NT2/D1 (cell line): ENCODE data around the gene DNAH17.
A peak's percentile ranks its signal among the peaks of the same experiment; 100 is the strongest.

Source experiments
- DNase-seq: peaks from one replicate; pipeline ENCODE4 v3.0.0-alpha.2; 2011; ENCODE audit warnings: low read depth, low spot score
- H3K27me3 ChIP-seq: 2 replicates; pipeline ENCODE4 v1.6.0; 2011; ENCODE audit warnings: mild to moderate bottlenecking; ENCODE audit not compliant: insufficient read length, insufficient read depth
- H3K36me3 ChIP-seq: 2 replicates; pipeline ENCODE4 v1.6.1; 2011; ENCODE audit warnings: mild to moderate bottlenecking, low read length, mixed read lengths; ENCODE audit not compliant: insufficient read depth, insufficient read length
- H3K4me1 ChIP-seq: 2 replicates; pipeline ENCODE4 v1.5.1; 2011; ENCODE audit not compliant: insufficient read depth, insufficient read length
- H3K4me3 ChIP-seq: 2 replicates; pipeline ENCODE4 v1.5.1; 2011; ENCODE audit warnings: low read depth; ENCODE audit not compliant: insufficient read length
- H3K9ac ChIP-seq: 2 replicates; pipeline ENCODE4 v1.6.0; 2011; ENCODE audit warnings: low read depth; ENCODE audit not compliant: insufficient read length
- H3K9me3 ChIP-seq: 2 replicates; pipeline ENCODE4 v1.5.1; 2011; ENCODE audit warnings: mild to moderate bottlenecking, low read length; ENCODE audit not compliant: insufficient read depth
- SUZ12 ChIP-seq: IDR thresholded peaks from 2 replicates; pipeline ENCODE4 v1.6.1; 2011; ENCODE audit not compliant: insufficient read length, insufficient read depth; ENCODE audit errors: extremely low read depth
- YY1 ChIP-seq: IDR thresholded peaks from 2 replicates; pipeline ENCODE4 v1.6.1; 2011; ENCODE audit not compliant: insufficient read length, insufficient read depth
- ZNF274 ChIP-seq: IDR thresholded peaks from 2 replicates; pipeline ENCODE4 v1.6.1; 2011; ENCODE audit warnings: mild to moderate bottlenecking, low read depth, low read length

DNAH17 gene

DNA sequence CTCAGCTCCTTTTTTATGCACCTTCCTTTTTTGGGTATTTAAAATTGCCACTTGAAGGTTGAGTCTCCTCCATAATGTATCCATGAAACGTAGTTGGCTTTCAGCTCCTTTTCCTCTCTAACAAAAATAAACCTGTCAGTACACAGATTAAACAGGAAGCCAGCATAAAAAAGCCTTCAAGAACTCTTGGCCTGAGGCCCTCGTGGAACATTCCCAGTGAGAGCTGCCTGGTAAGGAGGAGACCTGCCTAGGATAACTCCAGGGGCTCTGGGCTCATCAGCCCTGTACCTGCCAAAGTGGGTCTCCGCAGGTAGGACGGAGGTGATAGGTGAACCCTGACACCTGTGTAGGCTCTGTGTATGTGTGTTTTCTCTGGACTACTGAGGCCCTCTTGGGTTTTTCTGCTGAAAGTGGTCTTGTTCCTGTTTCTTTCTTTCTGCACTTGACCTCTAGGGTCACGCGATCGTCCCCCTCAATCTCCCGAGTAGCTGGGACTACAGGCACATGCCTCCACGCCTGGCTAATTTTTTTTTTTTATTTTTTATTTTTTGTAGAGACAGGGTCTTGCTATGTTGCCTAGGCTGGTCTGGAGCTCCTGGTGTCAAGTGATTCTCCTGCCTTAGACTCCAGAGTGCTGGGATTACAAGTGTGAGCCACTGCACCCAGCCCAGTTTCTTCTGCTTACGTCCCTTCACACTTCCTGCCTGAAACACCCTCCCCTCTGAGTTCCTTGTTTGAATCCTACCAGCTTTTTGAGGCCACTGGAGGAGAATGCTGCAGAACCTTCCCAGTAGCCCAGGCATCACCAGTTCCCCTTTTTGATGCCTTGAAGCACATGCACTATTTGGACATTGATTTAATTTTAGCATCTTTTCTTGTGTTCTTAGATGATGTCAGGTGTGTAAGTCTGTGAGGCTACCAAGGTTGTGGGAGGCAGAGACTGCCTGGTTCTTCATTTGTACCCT lies 188.9 kb downstream of the DNAH17 start:
- H3K9me3 ChIP-seq, result no peaks in the 10 kb centered on the region
- TF ChIP-seq YY1 (no peak), ZNF274 (no peak), SUZ12 (no peak)
- peaks cover 24% of the 10 kb centered on the region for H3K36me3 ChIP-seq
- no peak for DNase-seq
- no peak overlapping the region for H3K4me3 ChIP-seq
- H3K4me1 ChIP-seq, result peaks cover 9% of the 10 kb centered on the region
- H3K27me3 ChIP-seq, result no peaks in the 10 kb centered on the region
- H3K9ac ChIP-seq, result no peak overlapping the region

DNA sequence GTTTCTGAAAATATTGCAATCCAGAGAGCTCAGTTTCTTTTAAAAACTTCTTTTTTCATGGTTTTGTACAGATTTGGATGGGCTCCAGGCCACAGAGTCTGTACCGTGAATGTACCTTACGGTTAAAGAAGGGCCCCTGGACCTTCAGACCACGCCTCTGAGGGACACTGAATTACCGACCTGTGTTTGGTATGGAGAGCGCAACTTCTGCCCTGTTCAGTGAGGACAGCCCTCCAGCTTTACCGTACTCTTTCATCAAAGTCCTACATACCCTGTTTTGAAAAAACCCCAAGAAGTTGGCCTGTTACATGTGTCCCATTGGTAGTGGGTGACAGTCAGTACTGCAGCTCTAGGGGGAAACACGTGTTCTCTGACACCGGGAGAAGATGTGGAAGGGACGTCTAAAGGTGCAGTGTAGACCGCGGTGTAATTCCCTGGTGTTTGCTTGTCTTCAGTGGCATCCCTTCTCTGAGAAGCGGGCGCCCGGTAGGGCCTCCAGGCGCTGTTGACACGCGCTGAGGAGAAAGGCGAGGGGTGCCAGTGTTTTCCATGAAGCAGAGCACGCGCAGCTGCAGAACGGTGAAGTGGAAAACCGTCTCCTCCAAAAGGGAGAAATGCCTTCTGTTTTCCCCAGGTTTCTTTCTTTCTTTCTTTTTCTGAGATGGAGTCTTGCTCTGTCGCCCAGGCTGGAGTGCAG lies 192.6 kb downstream of the DNAH17 start:
- Histone ChIP-seq H3K27me3 (no peaks in the 10 kb centered on the region), H3K9ac (no peak overlapping the region), H3K4me3 (no peak overlapping the region), H3K4me1 (peaks cover 7% of the 10 kb centered on the region), H3K36me3 (peaks cover 30% of the 10 kb centered on the region), H3K9me3 (no peaks in the 10 kb centered on the region)
- no peak for TF ChIP-seq YY1
- TF ChIP-seq ZNF274, result no peak
- TF ChIP-seq SUZ12, result no peak
- no peak for DNase-seq

DNA sequence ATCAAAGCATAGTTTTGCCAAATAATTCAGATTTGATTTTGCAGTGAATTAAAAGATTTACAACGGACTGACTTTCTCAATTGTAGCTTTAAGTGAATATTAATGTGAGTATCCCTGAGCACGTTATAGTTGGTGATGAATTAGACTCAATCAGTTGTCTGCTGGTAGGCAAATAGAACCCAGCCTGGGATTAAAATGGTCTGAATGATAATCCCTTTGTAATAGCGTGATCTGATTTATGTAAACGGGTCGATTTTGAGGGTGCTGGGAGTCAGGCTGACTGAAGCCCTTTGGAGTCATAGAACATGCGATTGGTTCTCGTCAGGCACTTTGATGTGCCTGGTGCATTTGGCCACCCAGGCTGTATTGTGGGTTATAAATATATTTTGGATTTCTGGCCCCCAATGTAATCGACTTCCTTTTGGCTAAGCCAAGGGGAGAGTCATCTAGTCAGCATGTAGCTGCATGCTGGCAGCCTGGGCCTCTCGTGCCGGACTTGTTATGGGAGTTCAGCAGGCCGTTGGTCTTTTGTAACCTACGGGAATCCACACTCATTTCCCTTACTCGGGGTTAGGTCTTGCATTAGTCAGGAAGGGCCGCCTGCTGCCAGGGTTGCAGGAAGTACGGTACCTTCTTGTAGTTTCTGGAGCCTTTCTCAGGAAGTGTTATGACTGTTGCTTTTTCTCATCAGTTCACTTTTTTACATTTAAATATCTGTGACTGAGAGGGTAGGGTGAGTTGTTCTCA lies 193.3 kb downstream of the DNAH17 start:
- Histone ChIP-seq H3K9ac (no peak overlapping the region), H3K9me3 (no peaks in the 10 kb centered on the region), H3K27me3 (no peaks in the 10 kb centered on the region), H3K4me1 (peaks cover 7% of the 10 kb centered on the region), H3K36me3 (peaks cover 30% of the 10 kb centered on the region), H3K4me3 (no peak overlapping the region)
- TF ChIP-seq ZNF274 (no peak), SUZ12 (no peak), YY1 (no peak)
- DNase-seq, result no peak

DNA sequence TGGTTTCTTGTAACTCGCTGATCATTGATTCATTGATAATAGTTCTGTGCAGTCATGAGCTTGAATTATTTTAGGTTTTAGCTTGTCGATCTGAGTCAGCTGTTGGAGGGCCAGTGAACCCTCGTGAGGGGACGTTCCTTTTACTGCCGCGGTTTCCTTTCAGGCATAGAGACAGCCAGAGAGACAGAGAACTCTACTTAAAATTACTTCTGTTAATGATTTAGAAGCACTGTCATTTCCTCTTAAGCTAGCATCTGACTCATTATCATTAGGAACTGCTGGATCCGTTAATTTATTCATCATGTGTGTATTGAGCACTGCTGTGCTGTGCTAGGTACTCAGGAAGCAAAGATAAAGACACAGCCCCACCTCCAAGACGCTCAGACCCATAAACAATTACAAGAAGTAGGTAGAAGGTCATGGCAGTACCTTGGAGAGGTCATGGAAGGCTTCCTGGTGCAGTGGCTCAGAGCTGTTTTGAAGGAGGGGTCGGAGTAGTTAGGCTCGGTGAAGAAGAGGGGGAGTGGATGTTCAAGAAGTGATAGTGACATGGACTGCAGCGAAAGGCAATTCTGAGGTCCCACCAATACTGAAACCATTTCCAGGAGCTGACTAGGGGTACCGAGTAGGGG lies 195.5 kb downstream of the DNAH17 start:
- Histone ChIP-seq H3K27me3 (no peaks in the 10 kb centered on the region), H3K9ac (no peak overlapping the region), H3K4me1 (peaks cover 12% of the 10 kb centered on the region), H3K4me3 (no peak overlapping the region), H3K9me3 (no peaks in the 10 kb centered on the region), H3K36me3 (peaks cover 24% of the 10 kb centered on the region)
- no peak for DNase-seq
- TF ChIP-seq YY1 (no peak), SUZ12 (no peak), ZNF274 (no peak)

DNA sequence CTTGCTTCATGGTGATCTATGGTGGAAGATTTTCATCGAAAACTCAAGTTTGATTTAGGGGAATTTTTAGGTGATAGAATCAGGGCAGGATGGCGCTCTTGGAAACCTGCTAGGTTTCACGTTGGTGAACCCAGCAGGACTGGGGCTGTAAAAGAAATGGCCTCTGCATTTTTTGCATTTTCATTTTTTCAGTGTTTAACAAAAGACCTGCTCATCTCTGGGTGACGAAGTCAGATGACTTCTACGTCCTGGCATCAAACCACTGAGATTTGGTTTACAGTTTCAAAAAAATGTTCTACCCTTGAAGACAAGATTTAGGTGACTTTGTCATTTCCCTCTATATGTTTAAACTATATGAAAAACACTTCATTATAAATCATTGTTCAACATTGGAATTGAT lies 196.8 kb downstream of the DNAH17 start:
- Histone ChIP-seq H3K4me1 (peaks cover 11% of the 10 kb centered on the region), H3K9me3 (no peaks in the 10 kb centered on the region), H3K36me3 (peaks cover 24% of the 10 kb centered on the region), H3K9ac (no peak overlapping the region), H3K27me3 (no peaks in the 10 kb centered on the region), H3K4me3 (no peak overlapping the region)
- TF ChIP-seq YY1 (no peak), SUZ12 (no peak), ZNF274 (no peak)
- no peak for DNase-seq

DNA sequence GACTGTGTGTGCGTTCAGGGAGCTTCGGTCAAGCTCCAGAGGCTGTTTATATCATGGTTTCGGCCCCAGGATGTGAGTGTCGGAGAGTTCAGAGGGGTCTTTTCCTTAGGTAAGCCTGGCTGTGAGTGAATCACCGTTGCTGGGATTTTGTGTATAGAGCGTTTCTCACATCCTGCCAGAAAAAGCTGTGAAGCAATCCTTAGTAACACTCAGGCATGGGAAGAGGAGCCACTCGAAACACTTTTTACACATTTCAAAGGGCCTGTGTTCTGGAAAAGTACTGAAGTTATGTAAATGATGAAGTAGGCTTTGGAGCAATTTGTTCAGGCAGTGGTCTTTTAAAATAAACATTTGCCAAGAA lies 198.1 kb downstream of the DNAH17 start:
- H3K36me3 ChIP-seq, result peaks cover 16% of the 10 kb centered on the region
- no peak for DNase-seq
- peak overlapping the region; percentile 97 for H3K4me3 ChIP-seq
- H3K27me3 ChIP-seq, result no peaks in the 10 kb centered on the region
- peak overlapping the region; percentile 96 for H3K9ac ChIP-seq
- no peak for TF ChIP-seq YY1
- no peak for TF ChIP-seq SUZ12
- H3K9me3 ChIP-seq, result no peaks in the 10 kb centered on the region
- peaks cover 16% of the 10 kb centered on the region for H3K4me1 ChIP-seq
